ENCODE measurements around the gene IL20.

DNA sequence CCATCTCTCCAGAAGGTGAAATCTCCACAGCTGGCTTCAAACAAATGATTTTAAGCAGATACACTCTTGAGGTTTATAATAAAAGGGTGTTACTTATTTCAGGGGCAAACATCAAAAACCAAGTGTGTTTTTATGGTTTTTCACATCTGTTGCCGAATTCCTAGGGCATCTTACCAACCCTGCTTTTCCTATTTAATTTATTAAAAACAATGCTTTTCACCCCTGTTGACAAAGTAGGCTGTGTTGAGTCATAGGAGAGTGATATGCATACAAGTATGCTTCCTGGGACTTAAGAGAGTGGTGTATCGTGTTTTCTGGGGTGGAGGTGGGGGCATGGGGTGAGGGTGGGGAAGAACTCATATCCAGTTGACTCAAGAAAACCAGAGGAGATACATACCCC lies 29.3 kb upstream of the IL20 start:
- no peak for TF ChIP-seq GATA3 (IDR thresholded peaks at IDR 0.05; ENCODE audit: low read depth, low read length)
- no peak for TF ChIP-seq GATA2 (IDR thresholded peaks at IDR 0.05; ENCODE audit: low read depth, low read length)

Measured in SH-SY5Y (cell line).